Mucosa of stomach (tissue), 1 donor: ENCODE data around the gene KLHL29.

Experiments
- H3K27me3 ChIP-seq: one replicate; pipeline ENCODE4 v1.7.0; 2013; ENCODE audit warnings: mild to moderate bottlenecking, low read length; ENCODE audit not compliant: control insufficient read depth, insufficient read depth
- H3K36me3 ChIP-seq: one replicate; pipeline ENCODE4 v1.7.0; 2013; ENCODE audit warnings: low read length; ENCODE audit not compliant: control insufficient read depth, insufficient read depth
- H3K4me1 ChIP-seq: one replicate; pipeline ENCODE4 v1.7.0; 2013; ENCODE audit warnings: mild to moderate bottlenecking, low read length; ENCODE audit not compliant: control insufficient read depth, insufficient read depth
- H3K4me3 ChIP-seq: one replicate; pipeline ENCODE4 v1.7.0; 2013; ENCODE audit warnings: low read length
- H3K9ac ChIP-seq: one replicate; pipeline ENCODE4 v1.7.0; 2013; ENCODE audit warnings: mild to moderate bottlenecking, low read length, moderate library complexity
- H3K9me3 ChIP-seq: one replicate; pipeline ENCODE4 v1.7.0; 2013; ENCODE audit warnings: mild to moderate bottlenecking, low read length, moderate library complexity; ENCODE audit not compliant: control insufficient read depth
- donor health status: Pancreatic carcinoma.

The KLHL29 gene

GRCh38 chr2:23687713-23688112 lies 302.7 kb downstream of the KLHL29 start:
- Histone ChIP-seq H3K4me3 (no peak overlapping the region), H3K4me1 (no peaks in the 10 kb centered on the region), H3K27me3 (no peaks in the 10 kb centered on the region), H3K36me3 (no peaks in the 10 kb centered on the region), H3K9me3 (no peaks in the 10 kb centered on the region), H3K9ac (no peak overlapping the region)

- no peaks in the 10 kb centered on the region for H3K4me1 ChIP-seq
- no peaks in the 10 kb centered on the region for H3K36me3 ChIP-seq
- no peak overlapping the region for H3K4me3 ChIP-seq
- no peaks in the 10 kb centered on the region for H3K27me3 ChIP-seq
- H3K9ac ChIP-seq = no peak overlapping the region
- no peaks in the 10 kb centered on the region for H3K9me3 ChIP-seq
These were observed 303.6 kb downstream of the KLHL29 start for GRCh38 chr2:23688486-23689130.

- Histone ChIP-seq H3K36me3 (no peaks in the 10 kb centered on the region), H3K4me1 (no peaks in the 10 kb centered on the region), H3K9ac (no peak overlapping the region), H3K27me3 (no peaks in the 10 kb centered on the region), H3K9me3 (no peaks in the 10 kb centered on the region), H3K4me3 (no peak overlapping the region)
These were observed 304.2 kb downstream of the KLHL29 start for GRCh38 chr2:23689131-23689700.

GRCh38 chr2:23689891-23690290 lies 304.9 kb downstream of the KLHL29 start:
- H3K27me3 ChIP-seq = no peaks in the 10 kb centered on the region
- H3K36me3 ChIP-seq = no peaks in the 10 kb centered on the region
- no peak overlapping the region for H3K9ac ChIP-seq
- no peak overlapping the region for H3K4me3 ChIP-seq
- no peaks in the 10 kb centered on the region for H3K9me3 ChIP-seq
- H3K4me1 ChIP-seq = no peaks in the 10 kb centered on the region

- no peaks in the 10 kb centered on the region for H3K36me3 ChIP-seq
- no peak overlapping the region for H3K9ac ChIP-seq
- H3K27me3 ChIP-seq = no peaks in the 10 kb centered on the region
- H3K4me1 ChIP-seq = no peaks in the 10 kb centered on the region
- no peak overlapping the region for H3K4me3 ChIP-seq
- H3K9me3 ChIP-seq = no peaks in the 10 kb centered on the region
These were observed 305.6 kb downstream of the KLHL29 start for GRCh38 chr2:23690421-23691105.

GRCh38 chr2:23691106-23691470 lies 306.1 kb downstream of the KLHL29 start:
- H3K9me3 ChIP-seq = no peaks in the 10 kb centered on the region
- no peaks in the 10 kb centered on the region for H3K4me1 ChIP-seq
- H3K27me3 ChIP-seq = no peaks in the 10 kb centered on the region
- no peak overlapping the region for H3K9ac ChIP-seq
- no peak overlapping the region for H3K4me3 ChIP-seq
- H3K36me3 ChIP-seq = no peaks in the 10 kb centered on the region

- no peaks in the 10 kb centered on the region for H3K9me3 ChIP-seq
- H3K4me1 ChIP-seq = no peaks in the 10 kb centered on the region
- H3K4me3 ChIP-seq = no peak overlapping the region
- no peak overlapping the region for H3K9ac ChIP-seq
- no peaks in the 10 kb centered on the region for H3K36me3 ChIP-seq
- H3K27me3 ChIP-seq = no peaks in the 10 kb centered on the region
These were observed 306.6 kb downstream of the KLHL29 start for GRCh38 chr2:23691565-23691964.

GRCh38 chr2:23692263-23692662 lies 307.3 kb downstream of the KLHL29 start:
- H3K4me1 ChIP-seq = no peaks in the 10 kb centered on the region
- no peak overlapping the region for H3K4me3 ChIP-seq
- H3K9ac ChIP-seq = no peak overlapping the region
- no peaks in the 10 kb centered on the region for H3K9me3 ChIP-seq
- no peaks in the 10 kb centered on the region for H3K27me3 ChIP-seq
- H3K36me3 ChIP-seq = no peaks in the 10 kb centered on the region

GRCh38 chr2:23692851-23693605 lies 308.0 kb downstream of the KLHL29 start:
- Histone ChIP-seq H3K27me3 (no peaks in the 10 kb centered on the region), H3K36me3 (no peaks in the 10 kb centered on the region), H3K9me3 (no peaks in the 10 kb centered on the region), H3K4me3 (no peak overlapping the region), H3K4me1 (no peaks in the 10 kb centered on the region), H3K9ac (no peak overlapping the region)

- no peak overlapping the region for H3K9ac ChIP-seq
- no peaks in the 10 kb centered on the region for H3K36me3 ChIP-seq
- no peaks in the 10 kb centered on the region for H3K4me1 ChIP-seq
- H3K9me3 ChIP-seq = no peaks in the 10 kb centered on the region
- H3K27me3 ChIP-seq = no peaks in the 10 kb centered on the region
- H3K4me3 ChIP-seq = no peak overlapping the region
These were observed 308.6 kb downstream of the KLHL29 start for GRCh38 chr2:23693606-23693951.

GRCh38 chr2:23694058-23695045 lies 309.4 kb downstream of the KLHL29 start:
- no peak overlapping the region for H3K9ac ChIP-seq
- H3K4me3 ChIP-seq = no peak overlapping the region
- no peaks in the 10 kb centered on the region for H3K9me3 ChIP-seq
- no peaks in the 10 kb centered on the region for H3K36me3 ChIP-seq
- no peaks in the 10 kb centered on the region for H3K4me1 ChIP-seq
- H3K27me3 ChIP-seq = no peaks in the 10 kb centered on the region
